LoVo (cell line): ENCODE results near the gene GMPS.
"Not testable (repeated sequence)": the region's sequence is repeated elsewhere in the genome, so short reads cannot be mapped to it uniquely, and the experiment has no call there.

Source experiments
- DNase-seq: peaks from one replicate; pipeline ENCODE4 v3.0.0-alpha.2; 2016; ENCODE audit warnings: low spot score

The GMPS gene

DNA sequence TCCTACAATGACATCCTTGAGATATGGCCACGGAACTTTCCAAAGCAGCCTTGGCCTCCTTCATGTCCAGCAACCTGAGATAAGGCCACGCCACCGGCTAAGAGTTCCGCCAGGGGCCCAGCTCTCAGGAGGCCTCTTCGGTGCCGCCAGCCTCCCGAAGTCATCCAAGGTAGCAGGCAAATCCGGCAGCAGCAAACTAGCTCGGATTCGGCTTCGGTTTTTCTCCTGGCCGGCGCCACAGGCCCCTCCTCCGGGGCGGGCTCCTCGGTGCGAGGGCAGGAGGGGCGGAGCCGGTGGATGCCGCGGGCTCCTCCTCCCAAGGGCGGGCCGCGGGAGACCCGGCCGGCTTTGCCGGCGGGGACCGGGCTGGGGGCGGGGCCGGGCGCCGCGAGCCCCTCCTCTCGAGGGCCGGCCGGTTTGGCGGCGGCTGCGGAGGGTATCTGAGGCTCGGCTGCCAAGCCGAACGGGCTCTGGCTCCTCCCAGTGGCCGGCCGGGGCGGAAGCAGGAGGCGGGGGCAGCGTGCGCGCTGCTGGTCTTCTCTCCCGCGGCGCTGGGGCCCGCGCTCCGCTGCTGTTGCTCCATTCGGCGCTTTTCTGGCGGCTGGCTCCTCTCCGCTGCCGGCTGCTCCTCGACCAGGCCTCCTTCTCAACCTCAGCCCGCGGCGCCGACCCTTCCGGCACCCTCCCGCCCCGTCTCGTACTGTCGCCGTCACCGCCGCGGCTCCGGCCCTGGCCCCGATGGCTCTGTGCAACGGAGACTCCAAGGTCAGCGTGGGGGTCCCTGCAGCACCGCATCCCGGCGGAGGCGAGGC lies at the start of gene GMPS:
TSS of gene GMPS (plus strand) at position 518 of the 812 bp plus-strand sequence. CDS start at position 739, 221 bp downstream.
- peak; percentile 92 for DNase-seq

DNA sequence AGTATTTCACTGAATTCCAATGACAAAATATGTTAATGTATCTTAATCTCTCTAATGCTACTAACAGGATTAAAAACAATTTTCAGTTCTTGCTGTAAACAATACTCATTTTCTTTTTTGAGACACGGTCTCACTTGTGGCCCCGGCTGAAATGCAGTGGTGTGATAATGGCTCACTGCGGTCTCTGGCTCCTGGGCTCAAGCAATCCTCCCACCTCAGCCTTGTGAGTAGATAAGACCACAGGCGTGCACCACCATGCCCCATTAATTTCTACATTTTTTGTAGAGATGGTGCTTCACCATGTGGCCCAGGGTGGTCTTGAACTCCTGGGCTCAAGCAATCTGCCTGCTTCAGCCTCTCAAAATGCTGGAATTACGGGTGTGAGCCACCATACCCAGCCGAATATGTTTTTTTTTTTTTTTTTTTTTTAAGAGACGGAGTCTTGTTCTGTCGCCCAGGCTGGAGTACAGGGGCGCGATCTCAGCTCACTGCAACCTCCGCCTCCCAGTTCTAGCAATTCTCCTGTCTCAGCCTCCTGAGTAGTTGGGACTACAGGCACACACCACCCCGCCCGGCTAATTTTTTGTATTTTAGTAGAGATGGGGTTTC lies 41.9 kb upstream of the GMPS start:
- not testable (repeated sequence) for DNase-seq

DNA sequence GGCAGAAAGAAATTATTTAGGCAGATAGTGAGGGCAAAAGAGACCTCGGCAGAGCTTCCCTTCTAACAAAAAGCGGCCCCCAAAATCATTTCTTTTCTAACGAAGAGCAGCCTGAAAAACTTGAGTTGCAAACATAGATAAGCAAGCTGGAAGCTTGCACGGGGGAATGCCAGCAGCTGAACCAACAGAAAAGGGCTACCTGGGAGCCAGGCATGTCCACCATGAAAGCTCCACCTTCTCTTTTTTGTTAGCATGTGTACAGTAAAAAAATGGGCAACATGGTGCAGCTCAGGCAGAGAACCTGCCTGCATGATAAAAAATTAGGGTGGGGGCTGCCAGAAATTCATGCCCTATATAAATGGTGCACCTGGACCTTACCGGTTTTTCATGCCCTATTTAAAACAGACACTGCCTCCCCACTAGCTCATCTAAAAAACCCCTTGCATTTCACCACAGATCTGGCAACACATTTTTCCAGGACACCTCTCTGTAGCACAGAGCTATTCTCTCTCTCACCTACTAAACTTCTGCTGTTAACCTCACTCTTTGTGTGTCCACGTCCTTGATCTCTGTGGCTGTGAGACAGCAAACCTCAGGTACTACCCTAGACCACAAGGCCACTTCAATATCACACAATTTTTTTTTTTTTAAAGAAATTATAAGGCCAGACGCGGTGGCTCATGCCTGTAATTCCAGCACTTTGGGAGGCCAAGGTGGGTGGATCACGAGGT lies 34.9 kb upstream of the GMPS start:
- no peak for DNase-seq

DNA sequence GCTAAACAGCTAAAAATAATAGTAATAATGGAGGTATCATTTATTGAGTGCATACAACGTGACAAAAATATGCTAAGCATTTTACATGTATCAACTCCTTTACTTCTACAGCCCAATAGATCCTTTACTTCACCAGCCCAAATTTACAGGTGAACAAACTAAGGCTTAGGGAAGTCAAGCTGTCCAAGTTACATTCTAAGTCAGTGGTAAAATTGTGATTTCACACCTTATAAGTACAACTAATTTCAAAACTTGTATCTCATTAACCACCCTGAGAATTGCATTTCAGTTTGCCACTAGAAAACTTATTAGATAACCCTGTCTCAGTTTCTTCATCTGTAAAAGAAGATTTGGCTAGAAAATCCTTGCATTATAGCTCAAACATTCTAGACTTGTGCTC lies 26.9 kb upstream of the GMPS start:
- no peak for DNase-seq

DNA sequence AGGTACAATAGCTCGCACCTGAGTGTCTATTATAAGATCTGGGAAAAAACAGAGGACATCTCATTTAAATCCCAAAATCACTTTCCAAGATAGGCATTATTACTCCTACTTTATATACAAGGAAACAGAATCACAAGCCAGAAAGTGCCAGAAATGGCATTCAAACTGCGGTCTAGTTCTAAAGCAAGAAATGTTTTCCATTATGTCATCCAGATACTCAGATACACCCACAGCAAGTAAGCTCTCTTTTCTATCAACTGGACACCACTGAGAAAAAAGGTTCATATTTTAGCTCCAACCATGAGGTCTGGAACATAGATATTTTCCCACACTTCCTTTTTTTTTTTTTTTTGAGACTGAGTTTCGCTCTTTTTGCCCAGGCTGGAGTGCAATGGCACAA lies 24.3 kb upstream of the GMPS start:
- no peak for DNase-seq

- no peak for DNase-seq
Observed at GRCh38 chr3:155847993-155848392, 22.5 kb upstream of the GMPS start.

- not testable (repeated sequence) for DNase-seq
Observed at GRCh38 chr3:155849404-155849803, 21.0 kb upstream of the GMPS start.

DNA sequence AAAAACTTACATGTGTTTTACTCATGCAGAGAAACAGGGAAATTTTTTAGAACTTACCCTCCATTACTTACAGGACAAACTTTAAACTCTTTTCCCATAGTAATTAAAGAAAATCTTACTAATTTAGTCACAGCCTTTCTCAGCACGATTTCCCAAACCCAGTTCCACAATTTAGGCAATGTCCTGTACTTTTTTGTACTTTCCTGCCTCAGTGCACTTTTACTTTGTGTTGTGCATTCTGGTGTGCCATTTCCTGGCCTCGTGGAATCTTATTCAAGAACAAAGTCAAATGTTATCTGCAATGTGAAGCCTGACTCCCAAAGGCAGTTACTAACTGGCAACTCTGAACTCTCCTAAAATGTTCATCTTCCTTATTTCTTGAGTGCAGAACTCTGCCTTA lies 18.1 kb upstream of the GMPS start:
- DNase-seq = no peak

DNA sequence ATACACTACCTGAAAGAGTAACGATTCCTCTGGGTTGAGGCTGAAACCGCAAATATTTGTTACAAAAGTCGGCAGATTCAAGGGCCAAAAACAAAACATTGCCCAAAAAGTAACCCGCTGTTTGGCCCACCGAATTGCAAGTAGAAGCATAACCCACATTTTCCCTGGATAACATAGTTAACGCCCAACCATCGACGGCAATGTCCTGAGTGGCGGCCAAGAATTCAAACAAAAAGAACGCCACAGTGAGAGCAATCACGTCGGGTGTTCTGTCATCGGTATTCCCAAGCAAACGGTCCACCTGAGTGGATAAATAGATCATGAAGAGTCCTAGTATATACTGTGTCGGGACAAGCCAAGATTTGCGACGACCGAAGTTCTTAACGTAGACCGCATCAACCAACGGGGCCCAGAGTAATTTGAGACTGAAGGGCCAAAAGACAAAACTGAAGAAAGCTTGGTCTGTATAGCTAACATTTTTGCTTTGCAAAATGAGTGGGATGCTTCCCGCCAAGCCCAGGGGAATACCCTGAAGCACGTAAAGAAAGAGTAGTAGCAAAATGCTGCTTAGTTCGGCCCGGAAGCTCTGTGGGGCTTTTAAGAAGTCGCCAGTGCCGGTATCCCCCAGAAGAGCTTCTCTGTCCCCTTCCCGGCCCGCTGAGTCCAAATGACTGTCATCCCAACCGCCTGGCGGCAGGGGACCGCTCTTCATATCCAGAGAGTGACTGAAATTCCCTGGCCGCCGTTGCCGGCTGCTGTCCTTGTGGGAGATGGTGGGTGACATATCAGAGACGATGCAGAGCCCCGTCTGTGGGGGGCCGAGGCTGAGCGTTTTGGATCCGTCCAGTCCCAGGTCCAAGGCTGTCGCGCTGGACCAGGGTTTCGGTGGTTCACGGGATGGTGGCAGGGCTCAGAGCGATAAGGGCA lies 17.0 kb upstream of the GMPS start:
- DNase-seq = peak; percentile 26

GRCh38 chr3:155854141-155854940 lies 16.1 kb upstream of the GMPS start, which contains the start of gene SLC33A1:
Gene SLC33A1, minus strand, starts transcription at chr3:155854427. Its CDS starts 430 bp downstream, at chr3:155853997.
- DNase-seq = peak; percentile 99

- peak; percentile 26 for DNase-seq
Observed at GRCh38 chr3:155859859-155860258, 10.6 kb upstream of the GMPS start.

DNA sequence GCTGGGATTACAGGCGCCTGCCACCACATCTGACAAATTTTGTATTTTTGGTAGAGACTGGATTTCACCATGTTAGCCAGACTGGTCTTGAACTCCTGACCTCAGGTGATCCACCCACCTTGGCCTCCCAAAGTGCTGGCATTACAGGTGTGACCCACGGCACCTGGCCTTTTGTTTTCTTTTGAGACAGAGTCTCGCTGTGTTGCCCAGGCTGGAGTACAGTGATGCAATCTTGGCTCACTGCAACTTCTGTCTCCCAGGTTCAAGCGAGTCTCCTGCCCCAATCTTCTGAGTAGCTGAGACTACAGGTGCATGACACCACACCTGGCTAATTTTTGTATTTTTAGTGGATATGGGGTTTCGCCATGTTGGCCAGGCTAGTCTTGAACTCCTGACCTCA lies 10.0 kb upstream of the GMPS start:
- DNase-seq = not testable (repeated sequence)

DNA sequence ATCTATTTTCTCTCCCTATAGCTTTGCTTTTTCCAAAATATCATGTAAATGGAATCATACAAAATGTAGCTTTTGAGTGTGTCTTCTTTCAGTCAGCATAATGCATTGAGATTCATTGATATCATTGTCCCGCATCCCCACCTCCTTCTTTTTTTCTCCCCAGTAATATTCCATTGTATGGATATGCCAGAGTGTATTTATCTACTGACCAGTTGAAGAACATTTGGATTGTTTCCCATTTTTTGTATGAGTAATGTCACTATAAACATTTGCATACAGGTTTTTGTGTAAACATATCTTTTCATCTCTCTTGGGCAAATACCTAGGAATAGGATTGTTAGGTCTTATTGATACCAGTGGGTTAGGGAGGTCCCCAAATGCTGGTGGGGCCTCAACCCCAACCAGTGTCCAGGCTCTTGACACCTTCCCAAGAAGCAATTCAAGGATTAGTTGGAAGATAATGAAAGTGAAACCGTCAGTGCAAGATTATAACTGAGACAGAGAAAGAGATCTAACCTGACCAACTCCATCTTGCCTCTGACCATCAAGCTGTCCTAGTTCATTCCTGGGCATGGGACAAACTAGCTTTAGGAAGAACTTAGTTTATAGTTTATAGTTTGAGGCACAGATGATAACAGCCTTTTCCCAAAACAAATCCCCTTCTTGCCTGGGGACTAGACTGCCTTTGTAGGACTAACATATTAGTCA lies 8.8 kb upstream of the GMPS start:
- no peak for DNase-seq

- not testable (repeated sequence) for DNase-seq
Observed at GRCh38 chr3:155862290-155862982, 8.0 kb upstream of the GMPS start.

GRCh38 chr3:155863072-155863784 lies 7.2 kb upstream of the GMPS start:
- no peak for DNase-seq

GRCh38 chr3:155869691-155870090 lies 759 bp upstream of the GMPS start:
- DNase-seq = no peak

- DNase-seq = peak; percentile 24
Observed at GRCh38 chr3:155870945-155871745, 695 bp downstream of the GMPS start.

- no peak for DNase-seq
Observed at GRCh38 chr3:155871746-155872158, 1.3 kb downstream of the GMPS start.
